ENCODE data around the gene SRSF7. TPM values are rescaled to one million over a fixed set of nuclear protein-coding genes. Genes with fewer than 3 reads are reported as not detected.

Gene SRSF7
- total and polyA plus RNA-seq, 9 of the 15 experiments (the other 6 are each of a cell fraction or from before 2014, with no cell fraction given): 219 to 726 (median 375) TPM

GRCh38 chr2:38750891-38751595 lies at the start of gene SRSF7 (continued):
- TF ChIP-seq, protein P1, sequence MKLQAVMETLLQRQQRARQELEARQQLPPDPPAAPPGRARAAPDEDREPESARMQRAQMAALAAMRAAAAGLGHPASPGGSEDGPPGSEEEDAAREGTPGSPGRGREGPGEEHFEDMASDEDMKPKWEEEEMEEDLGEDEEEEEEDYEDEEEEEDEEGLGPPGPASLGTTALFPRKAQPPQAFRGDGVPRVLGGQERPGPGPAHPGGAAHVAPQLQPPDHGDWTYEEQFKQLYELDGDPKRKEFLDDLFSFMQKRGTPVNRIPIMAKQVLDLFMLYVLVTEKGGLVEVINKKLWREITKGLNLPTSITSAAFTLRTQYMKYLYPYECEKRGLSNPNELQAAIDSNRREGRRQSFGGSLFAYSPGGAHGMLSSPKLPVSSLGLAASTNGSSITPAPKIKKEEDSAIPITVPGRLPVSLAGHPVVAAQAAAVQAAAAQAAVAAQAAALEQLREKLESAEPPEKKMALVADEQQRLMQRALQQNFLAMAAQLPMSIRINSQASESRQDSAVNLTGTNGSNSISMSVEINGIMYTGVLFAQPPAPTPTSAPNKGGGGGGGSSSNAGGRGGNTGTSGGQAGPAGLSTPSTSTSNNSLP (IDR thresholded peaks at IDR 0.05; ENCODE audit: borderline replicate concordance, low read depth, low read length): no peak
- peak; percentile 6 for TF ChIP-seq PCBP2 (IDR thresholded peaks at IDR 0.05; ENCODE audit: low read depth, low read length, poor library complexity, severe bottlenecking)
- TF ChIP-seq RBFOX2 (IDR thresholded peaks at IDR 0.05; ENCODE audit: low read depth, low read length): peak; percentile 98
- peak; percentile 82 for TF ChIP-seq ZNF436 (CRISPR knock-in tag; IDR thresholded peaks at IDR 0.05)
- TF ChIP-seq, protein P2, sequence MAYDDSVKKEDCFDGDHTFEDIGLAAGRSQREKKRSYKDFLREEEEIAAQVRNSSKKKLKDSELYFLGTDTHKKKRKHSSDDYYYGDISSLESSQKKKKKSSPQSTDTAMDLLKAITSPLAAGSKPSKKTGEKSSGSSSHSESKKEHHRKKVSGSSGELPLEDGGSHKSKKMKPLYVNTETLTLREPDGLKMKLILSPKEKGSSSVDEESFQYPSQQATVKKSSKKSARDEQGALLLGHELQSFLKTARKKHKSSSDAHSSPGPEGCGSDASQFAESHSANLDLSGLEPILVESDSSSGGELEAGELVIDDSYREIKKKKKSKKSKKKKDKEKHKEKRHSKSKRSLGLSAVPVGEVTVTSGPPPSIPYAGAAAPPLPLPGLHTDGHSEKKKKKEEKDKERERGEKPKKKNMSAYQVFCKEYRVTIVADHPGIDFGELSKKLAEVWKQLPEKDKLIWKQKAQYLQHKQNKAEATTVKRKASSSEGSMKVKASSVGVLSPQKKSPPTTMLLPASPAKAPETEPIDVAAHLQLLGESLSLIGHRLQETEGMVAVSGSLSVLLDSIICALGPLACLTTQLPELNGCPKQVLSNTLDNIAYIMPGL (CRISPR knock-in tag; IDR thresholded peaks at IDR 0.05): peak; percentile 96
- TF ChIP-seq ZNF324 (CRISPR knock-in tag; IDR thresholded peaks at IDR 0.05): 0 out of 2 replicates have a peak, but pooled peaks have one; percentile 2
- no peak for TF ChIP-seq SRSF7 (optimal IDR thresholded peaks at IDR 0.05; ENCODE audit: low read depth, low read length)
- peak; percentile 61 for TF ChIP-seq ZNF431 (CRISPR knock-in tag; IDR thresholded peaks at IDR 0.05)
- no peak for TF ChIP-seq FUS (optimal IDR thresholded peaks at IDR 0.05; ENCODE audit: low read depth, low read length)
- 0 out of 2 replicates have a peak, but pooled peaks have one; percentile 17 for TF ChIP-seq KLF6 (CRISPR knock-in tag; IDR thresholded peaks at IDR 0.05; ENCODE audit: borderline replicate concordance)
- TF ChIP-seq ZNF175 (CRISPR knock-in tag; IDR thresholded peaks at IDR 0.05; ENCODE audit: low read depth): peak; percentile 73; the same call in 1 of the 2 replicates
- no peak for TF ChIP-seq EWSR1 (IDR thresholded peaks at IDR 0.05; ENCODE audit: borderline replicate concordance, low read depth, partially characterized antibody)
- TF ChIP-seq, protein P3, sequence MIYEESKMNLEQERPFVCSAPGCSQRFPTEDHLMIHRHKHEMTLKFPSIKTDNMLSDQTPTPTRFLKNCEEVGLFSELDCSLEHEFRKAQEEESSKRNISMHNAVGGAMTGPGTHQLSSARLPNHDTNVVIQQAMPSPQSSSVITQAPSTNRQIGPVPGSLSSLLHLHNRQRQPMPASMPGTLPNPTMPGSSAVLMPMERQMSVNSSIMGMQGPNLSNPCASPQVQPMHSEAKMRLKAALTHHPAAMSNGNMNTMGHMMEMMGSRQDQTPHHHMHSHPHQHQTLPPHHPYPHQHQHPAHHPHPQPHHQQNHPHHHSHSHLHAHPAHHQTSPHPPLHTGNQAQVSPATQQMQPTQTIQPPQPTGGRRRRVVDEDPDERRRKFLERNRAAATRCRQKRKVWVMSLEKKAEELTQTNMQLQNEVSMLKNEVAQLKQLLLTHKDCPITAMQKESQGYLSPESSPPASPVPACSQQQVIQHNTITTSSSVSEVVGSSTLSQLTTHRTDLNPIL (CRISPR knock-in tag; IDR thresholded peaks at IDR 0.05): 0 out of 2 replicates have a peak, but pooled peaks have one; percentile 69
- TF ChIP-seq, protein P4, sequence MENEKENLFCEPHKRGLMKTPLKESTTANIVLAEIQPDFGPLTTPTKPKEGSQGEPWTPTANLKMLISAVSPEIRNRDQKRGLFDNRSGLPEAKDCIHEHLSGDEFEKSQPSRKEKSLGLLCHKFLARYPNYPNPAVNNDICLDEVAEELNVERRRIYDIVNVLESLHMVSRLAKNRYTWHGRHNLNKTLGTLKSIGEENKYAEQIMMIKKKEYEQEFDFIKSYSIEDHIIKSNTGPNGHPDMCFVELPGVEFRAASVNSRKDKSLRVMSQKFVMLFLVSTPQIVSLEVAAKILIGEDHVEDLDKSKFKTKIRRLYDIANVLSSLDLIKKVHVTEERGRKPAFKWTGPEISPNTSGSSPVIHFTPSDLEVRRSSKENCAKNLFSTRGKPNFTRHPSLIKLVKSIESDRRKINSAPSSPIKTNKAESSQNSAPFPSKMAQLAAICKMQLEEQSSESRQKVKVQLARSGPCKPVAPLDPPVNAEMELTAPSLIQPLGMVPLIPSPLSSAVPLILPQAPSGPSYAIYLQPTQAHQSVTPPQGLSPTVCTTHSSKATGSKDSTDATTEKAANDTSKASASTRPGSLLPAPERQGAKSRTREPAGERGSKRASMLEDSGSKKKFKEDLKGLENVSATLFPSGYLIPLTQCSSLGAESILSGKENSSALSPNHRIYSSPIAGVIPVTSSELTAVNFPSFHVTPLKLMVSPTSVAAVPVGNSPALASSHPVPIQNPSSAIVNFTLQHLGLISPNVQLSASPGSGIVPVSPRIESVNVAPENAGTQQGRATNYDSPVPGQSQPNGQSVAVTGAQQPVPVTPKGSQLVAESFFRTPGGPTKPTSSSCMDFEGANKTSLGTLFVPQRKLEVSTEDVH (IDR thresholded peaks at IDR 0.05; ENCODE audit: low read depth, partially characterized antibody): peak; percentile 72
- TF ChIP-seq MEF2A (IDR thresholded peaks at IDR 0.05; ENCODE audit: control insufficient read depth, low read depth, low read length): 0 out of 2 replicates have a peak, but pooled peaks have one; percentile 29
- peak; percentile 94 for TF ChIP-seq MBD2 (IDR thresholded peaks at IDR 0.05; ENCODE audit: borderline replicate concordance, low read depth)
- TF ChIP-seq USF2 (CRISPR knock-in tag; IDR thresholded peaks at IDR 0.05): no peak
- TF ChIP-seq ZSCAN29 (IDR thresholded peaks at IDR 0.05): peak; percentile 81
- peak; percentile 94 for TF ChIP-seq LCOR (CRISPR knock-in tag; IDR thresholded peaks at IDR 0.05)

Data from K562 (cell line).